K562 (cell line): Measurements from ENCODE around the gene ABCA10. TPM values are rescaled to one million over a fixed set of nuclear protein-coding genes. Genes with fewer than 3 reads are reported as not detected.

Experiments used
- ATAC-seq: fragments of 200-7000 bp; cut with Tn5 transposase; 3 replicates; pipeline ENCODE4 v1.9.1; 2020; ENCODE audit warnings: moderate library complexity
- BruUV-seq: library from RNA; stranded (reverse); fragments of 400-500 nt; replicated peaks from 2 replicates; lab custom pipeline; 2021; lab: Mats Ljungman, UMichigan
- CTCF ChIA-PET: fragments of 300-600 bp; formaldehyde crosslinking; extraction: SDS; loops from one replicate; lab custom pipeline; 2021; ENCODE audit warnings: low intra/inter-chr PET ratio; lab: Yijun Ruan, JAX
- POLR2A ChIA-PET: fragments of 300-600, 350-650 bp; sonication (Branson Sonifier 250); formaldehyde crosslinking; extraction: SDS; loops from one replicate; lab custom pipeline; 2021; ENCODE audit warnings: antibody characterized with exemption, inconsistent platforms; lab: Yijun Ruan, JAX
- DNase-seq, 4 experiments: peaks; one replicate each; pipeline versions ENCODE4 v3.0.0 to v3.0.0-alpha.2; 2011 to 2018; ENCODE audit warnings: low spot score in 3 of 4, mixed read lengths in 3 of 4; ENCODE audit errors: extremely low read depth in 1 of 4
- FAIRE-seq: peaks from 2 replicates; lab custom pipeline; 2011; peaks lifted over from hg19 to GRCh38; lab: Jason Lieb, UNC
- H2AFZ ChIP-seq: 2 replicates; pipeline ENCODE4 v1.6.0; 2011; ENCODE audit warnings: low read depth, low read length, control low read depth, inconsistent platforms
- H3K27ac ChIP-seq: fragments of 200-600 bp; 3 replicates; pipeline ENCODE4 v1.8.0; 2011; ENCODE audit warnings: low read depth, mild to moderate bottlenecking, control low read depth, inconsistent platforms, low read length, moderate library complexity, mixed read lengths; ENCODE audit errors: extremely low read depth
- H3K27me3 ChIP-seq, 2 experiments: fragments of 300-600 bp in 1 of 2; 2 replicates in 1 of 2; 3 replicates in 1 of 2; pipeline versions ENCODE4 v1.6.0 to v1.8.0; 2011; ENCODE audit warnings: inconsistent platforms in 2 of 2, low read length in 2 of 2, mild to moderate bottlenecking in 1 of 2, mixed read lengths in 1 of 2, moderate library complexity in 1 of 2; ENCODE audit not compliant: control insufficient read depth in 2 of 2, insufficient read depth in 2 of 2
- H3K36me3 ChIP-seq: fragments of 300-600 bp; 3 replicates; pipeline ENCODE4 v1.8.0; 2011; ENCODE audit warnings: mild to moderate bottlenecking, low read length, inconsistent platforms; ENCODE audit not compliant: control insufficient read depth, insufficient read depth
- H3K4me1 ChIP-seq, 2 experiments: fragments of 200-600 bp in 1 of 2; replicated peaks in 1 of 2; 2 replicates in 1 of 2; 3 replicates in 1 of 2; pipeline versions ENCODE4 v1.5.1 to v1.8.0; 2011; ENCODE audit warnings: inconsistent platforms in 2 of 2, low read length in 2 of 2, mild to moderate bottlenecking in 1 of 2, mixed read lengths in 1 of 2, moderate library complexity in 1 of 2; ENCODE audit not compliant: control insufficient read depth in 2 of 2, insufficient read depth in 2 of 2
- H3K4me2 ChIP-seq: 2 replicates; pipeline ENCODE4 v1.6.1; 2011; ENCODE audit warnings: low read length, control low read depth, inconsistent platforms, mixed read lengths; ENCODE audit not compliant: insufficient read depth
- H3K4me3 ChIP-seq: fragments of 200-600 bp; sonication (generic), shearing (Covaris generic); 2 replicates; pipeline ENCODE4 v1.5.1; 2016; ENCODE audit warnings: control low read depth, inconsistent platforms
- H3K79me2 ChIP-seq: fragments of 200-600 bp; 3 replicates; pipeline ENCODE4 v1.8.0; 2011; ENCODE audit warnings: low read length, inconsistent platforms; ENCODE audit not compliant: control insufficient read depth, insufficient read depth
- H3K9ac ChIP-seq, 2 experiments: 2 replicates each; pipeline versions ENCODE4 v1.6.0 to v1.6.1; 2011; ENCODE audit warnings: low read depth in 2 of 2, low read length in 2 of 2, control low read depth in 1 of 2, inconsistent platforms in 1 of 2, mild to moderate bottlenecking in 1 of 2, mixed read lengths in 1 of 2; ENCODE audit not compliant: insufficient read depth in 1 of 2
- H3K9me1 ChIP-seq: one replicate; pipeline ENCODE4 v1.6.0; 2011; ENCODE audit warnings: inconsistent platforms, mild to moderate bottlenecking, low read length, moderate library complexity; ENCODE audit not compliant: control insufficient read depth, insufficient read depth
- H3K9me3 ChIP-seq: replicated peaks from 2 replicates; pipeline ENCODE4 v1.5.1; 2011; ENCODE audit warnings: low read depth, low read length, inconsistent platforms; ENCODE audit not compliant: control insufficient read depth, insufficient read depth
- H4K20me1 ChIP-seq: replicated peaks from 2 replicates; pipeline ENCODE4 v1.6.1; 2011; ENCODE audit warnings: low read length, inconsistent platforms, mixed read lengths; ENCODE audit not compliant: control insufficient read depth, insufficient read depth
- ADNP ChIP-seq: fragments of 200-800 bp; sonication (Bioruptor generic); IDR thresholded peaks from 2 replicates; pipeline ENCODE4 v1.6.1; 2016; ENCODE audit warnings: missing genetic modification characterization, missing compliant biosample characterization
- GABPB1 ChIP-seq: sonication (generic); formaldehyde crosslinking; IDR thresholded peaks from 2 replicates; pipeline ENCODE4 v1.8.0; 2022; ENCODE audit warnings: mild to moderate bottlenecking, missing genetic modification reagents
- HNRNPLL ChIP-seq: fragments of 200-400 bp; formaldehyde crosslinking; IDR thresholded peaks from 2 replicates; pipeline ENCODE4 v1.6.1; 2017; ENCODE audit warnings: low read length, low read depth, mild to moderate bottlenecking; ENCODE audit not compliant: poor library complexity, severe bottlenecking
- KLF10 ChIP-seq: fragments of 250-450 bp; sonication (Bioruptor Pico); IDR thresholded peaks from 2 replicates; pipeline ENCODE4 v1.6.1; 2021; ENCODE audit warnings: matching md5 sums
- MAFF ChIP-seq: IDR thresholded peaks from 2 replicates; pipeline ENCODE4 v1.6.1; 2012; ENCODE audit warnings: low read length, improper control_type of control experiment
- MIER1 ChIP-seq: fragments of 450-650 bp; IDR thresholded peaks from 2 replicates; pipeline ENCODE4 v1.6.1; 2016; ENCODE audit warnings: antibody characterized with exemption, mild to moderate bottlenecking, low read depth
- PRMT5 ChIP-seq: sonication (generic); formaldehyde crosslinking; IDR thresholded peaks from 2 replicates; pipeline ENCODE4 v1.5.0; 2020; ENCODE audit warnings: missing genetic modification reagents
- RBM25 ChIP-seq: fragments of 200-400 bp; formaldehyde crosslinking; IDR thresholded peaks from 2 replicates; pipeline ENCODE4 v1.6.1; 2018; ENCODE audit warnings: low read length, low read depth, moderate library complexity; ENCODE audit not compliant: severe bottlenecking
- SOX6 ChIP-seq: fragments of 450-650 bp; IDR thresholded peaks from 2 replicates; pipeline ENCODE4 v1.6.1; 2014; ENCODE audit warnings: mild to moderate bottlenecking
- SPI1 ChIP-seq: IDR thresholded peaks from 2 replicates; pipeline ENCODE4 v1.6.1; 2011; ENCODE audit warnings: low read depth, low read length, control low read depth, borderline replicate concordance
- STAT5B ChIP-seq: fragments of 250-450 bp; sonication (Bioruptor Pico); IDR thresholded peaks from 2 replicates; pipeline ENCODE4 v1.8.0; 2021; ENCODE audit warnings: mild to moderate bottlenecking, inconsistent platforms
- TRIM24 ChIP-seq, 2 experiments: fragments of 450-650 bp; IDR thresholded peaks; 2 replicates each; pipeline ENCODE4 v1.6.1; 2016
- ZBTB1 ChIP-seq: sonication (generic); formaldehyde crosslinking; IDR thresholded peaks from 2 replicates; pipeline ENCODE4 v1.8.1; 2023; ENCODE audit warnings: missing genetic modification reagents, low read depth, mild to moderate bottlenecking, borderline replicate concordance
- ZC3H11A ChIP-seq: IDR thresholded peaks from 2 replicates; pipeline ENCODE4 v1.6.1; 2012; ENCODE audit warnings: low read depth, low read length, improper control_type of control experiment
- ZFPM2 ChIP-seq: fragments of 250-450 bp; sonication (Bioruptor Pico); IDR thresholded peaks from 2 replicates; pipeline ENCODE4 v1.5.1; 2022; ENCODE audit warnings: mild to moderate bottlenecking
- ZNF24 ChIP-seq: fragments of 450-650 bp; IDR thresholded peaks from 2 replicates; pipeline ENCODE4 v1.6.1; 2016
- WGBS: fragments of 100-300 bp; shearing (Covaris generic); methylation state at CpG from one replicate; pipeline ENCODE4 v1.1.6; 2016; ENCODE audit warnings: low coverage, mixed read lengths; ENCODE audit not compliant: insufficient coverage; ENCODE audit errors: missing lambda C conversion rate; 5-methylcytosine and 5-hydroxymethylcytosine counted together
- in situ Hi-C: fragments of 300-500 bp; cut with MboI; formaldehyde crosslinking; loops from 4 replicates; pipeline ENCODE4 v1.15.0; 2018; ENCODE audit warnings: inconsistent platforms, mixed read lengths
- intact Hi-C: fragments of 100-400 bp; cut with micrococcal nuclease; formaldehyde crosslinking; loops from 2 replicates; pipeline ENCODE4 v1.14.2; 2022
- polyA plus RNA-seq, 8 experiments: library from polyadenylated mRNA; depleted of rRNA in 4 of 8; stranded (reverse) in 5 of 8; unstranded in 3 of 8; fragments of >200 nt; fragmentation: Nextera tagmentation in 2 of 8; fragmentation: Illumina TruSeq in 1 of 8; extraction: Ambion mirVana in 2 of 8; extraction: Trizol in 1 of 8; gene quantifications; 2 replicates each; pipeline versions ENCODE4 v1.2.1 to v1.2.3, GENCODE V29; 2011 to 2014; ENCODE audit warnings: inconsistent platforms in 1 of 8, missing spikeins in 1 of 8
- total RNA-seq, 7 experiments: library from RNA; depleted of rRNA in 6 of 7; stranded (reverse); fragments of >200 nt in 6 of 7; fragmentation: Illumina TruSeq in 2 of 7; extraction: Trizol in 2 of 7; gene quantifications; 2 replicates each; pipeline versions ENCODE4 v1.2.1 to v1.2.3, GENCODE V29; 2011 to 2021; ENCODE audit warnings: low replicate concordance in 1 of 7
- TF ChIP-seq, protein P1 (sequence below): fragments of 450-650 bp; formaldehyde crosslinking; IDR thresholded peaks from 2 replicates; pipeline ENCODE4 v1.4.0; 2022; ENCODE audit warnings: missing genetic modification characterization
- TF ChIP-seq, protein P2 (sequence below): fragments of 450-650 bp; formaldehyde crosslinking; conservative IDR thresholded peaks from 2 replicates; pipeline ENCODE4 v1.4.0; 2022; ENCODE audit warnings: mild to moderate bottlenecking, missing genetic modification characterization
- TF ChIP-seq, protein P3 (sequence below): fragments of 250-450 bp; sonication (Bioruptor Pico); IDR thresholded peaks from 2 replicates; pipeline ENCODE4 v1.5.0; 2020; ENCODE audit warnings: mild to moderate bottlenecking, borderline replicate concordance

The ABCA10 gene
- total and polyA plus RNA-seq, 9 of the 15 experiments (the other 6 are each of a cell fraction or from before 2014, with no cell fraction given): 0.04 to 0.45 (median 0.15) TPM; not detected in 1

DNA sequence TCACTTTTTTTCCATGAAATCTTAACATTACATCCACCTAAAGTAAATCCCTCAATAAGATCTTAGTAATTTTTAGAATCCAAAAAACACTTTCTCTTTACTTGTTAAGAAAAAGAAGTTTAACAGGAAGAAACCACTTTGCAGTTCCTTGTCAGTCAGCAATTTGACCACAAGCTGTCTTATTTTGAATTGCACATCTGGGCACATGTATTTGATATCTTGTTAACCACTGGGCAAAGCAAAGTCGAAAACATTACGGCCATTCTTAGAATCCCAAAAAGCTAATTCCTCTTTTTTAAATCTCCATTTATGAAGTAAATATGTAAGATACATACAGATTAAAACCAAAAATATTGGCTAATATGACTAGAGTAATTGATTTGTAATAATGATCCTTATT, 1.1 kb downstream of the ABCA10 start:
- CTCF ChIA-PET: no interaction called here
- no peaks in the 10 kb centered on the region for H3K9me3 ChIP-seq
- no peaks in the 10 kb centered on the region for H3K79me2 ChIP-seq
- H4K20me1 ChIP-seq: no peaks in the 10 kb centered on the region
- POLR2A ChIA-PET: no interaction called here
- ATAC-seq (no peak), FAIRE-seq (no peak), DNase-seq (no peak)
- no peaks in the 10 kb centered on the region for H3K36me3 ChIP-seq
- no peaks in the 10 kb centered on the region; a peak in 1 of 5 replicates for H3K4me1 ChIP-seq
- H3K27ac ChIP-seq: no peak overlapping the region
- H3K9me1 ChIP-seq: no peaks in the 10 kb centered on the region
- no peak overlapping the region for H3K9ac ChIP-seq
- no peak overlapping the region for H3K4me3 ChIP-seq
- intact Hi-C loops (no loop called here), in situ Hi-C loops (loop anchor here (25.0 kb wide), 1 partner anchor 265 kb away; the partner anchor contains the start of gene ABCA8)
- H3K27me3 ChIP-seq: no peaks in the 10 kb centered on the region
- no peak overlapping the region for H3K4me2 ChIP-seq
- 60% methylated on average over 2 of the region's 2 CpGs for WGBS
- H2AFZ ChIP-seq: no peak overlapping the region
- no TSS peak for BruUV-seq
- TF ChIP-seq MAFF: no peak
- no peak for TF ChIP-seq ZC3H11A
- no peak for TF ChIP-seq RBM25
- no peak for TF ChIP-seq MIER1
- TF ChIP-seq TRIM24 (IDR thresholded peaks at IDR 0.05): no peak
- no peak for TF ChIP-seq STAT5B (CRISPR knock-in tag)
- TF ChIP-seq, protein P1, sequence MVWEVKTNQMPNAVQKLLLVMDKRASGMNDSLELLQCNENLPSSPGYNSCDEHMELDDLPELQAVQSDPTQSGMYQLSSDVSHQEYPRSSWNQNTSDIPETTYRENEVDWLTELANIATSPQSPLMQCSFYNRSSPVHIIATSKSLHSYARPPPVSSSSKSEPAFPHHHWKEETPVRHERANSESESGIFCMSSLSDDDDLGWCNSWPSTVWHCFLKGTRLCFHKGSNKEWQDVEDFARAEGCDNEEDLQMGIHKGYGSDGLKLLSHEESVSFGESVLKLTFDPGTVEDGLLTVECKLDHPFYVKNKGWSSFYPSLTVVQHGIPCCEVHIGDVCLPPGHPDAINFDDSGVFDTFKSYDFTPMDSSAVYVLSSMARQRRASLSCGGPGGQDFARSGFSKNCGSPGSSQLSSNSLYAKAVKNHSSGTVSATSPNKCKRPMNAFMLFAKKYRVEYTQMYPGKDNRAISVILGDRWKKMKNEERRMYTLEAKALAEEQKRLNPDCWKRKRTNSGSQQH: no peak
- TF ChIP-seq, protein P2, sequence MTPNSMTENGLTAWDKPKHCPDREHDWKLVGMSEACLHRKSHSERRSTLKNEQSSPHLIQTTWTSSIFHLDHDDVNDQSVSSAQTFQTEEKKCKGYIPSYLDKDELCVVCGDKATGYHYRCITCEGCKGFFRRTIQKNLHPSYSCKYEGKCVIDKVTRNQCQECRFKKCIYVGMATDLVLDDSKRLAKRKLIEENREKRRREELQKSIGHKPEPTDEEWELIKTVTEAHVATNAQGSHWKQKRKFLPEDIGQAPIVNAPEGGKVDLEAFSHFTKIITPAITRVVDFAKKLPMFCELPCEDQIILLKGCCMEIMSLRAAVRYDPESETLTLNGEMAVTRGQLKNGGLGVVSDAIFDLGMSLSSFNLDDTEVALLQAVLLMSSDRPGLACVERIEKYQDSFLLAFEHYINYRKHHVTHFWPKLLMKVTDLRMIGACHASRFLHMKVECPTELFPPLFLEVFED (CRISPR knock-in tag): no peak
- no peak for TF ChIP-seq SPI1
- TF ChIP-seq ZFPM2: no peak
- no peak for TF ChIP-seq SOX6
- no peak for TF ChIP-seq ADNP
- no peak for TF ChIP-seq ZBTB1 (CRISPR knock-in tag)
- no peak for TF ChIP-seq HNRNPLL
- no peak for TF ChIP-seq GABPB1
- TF ChIP-seq ZNF24: no peak
- TF ChIP-seq, protein P3, sequence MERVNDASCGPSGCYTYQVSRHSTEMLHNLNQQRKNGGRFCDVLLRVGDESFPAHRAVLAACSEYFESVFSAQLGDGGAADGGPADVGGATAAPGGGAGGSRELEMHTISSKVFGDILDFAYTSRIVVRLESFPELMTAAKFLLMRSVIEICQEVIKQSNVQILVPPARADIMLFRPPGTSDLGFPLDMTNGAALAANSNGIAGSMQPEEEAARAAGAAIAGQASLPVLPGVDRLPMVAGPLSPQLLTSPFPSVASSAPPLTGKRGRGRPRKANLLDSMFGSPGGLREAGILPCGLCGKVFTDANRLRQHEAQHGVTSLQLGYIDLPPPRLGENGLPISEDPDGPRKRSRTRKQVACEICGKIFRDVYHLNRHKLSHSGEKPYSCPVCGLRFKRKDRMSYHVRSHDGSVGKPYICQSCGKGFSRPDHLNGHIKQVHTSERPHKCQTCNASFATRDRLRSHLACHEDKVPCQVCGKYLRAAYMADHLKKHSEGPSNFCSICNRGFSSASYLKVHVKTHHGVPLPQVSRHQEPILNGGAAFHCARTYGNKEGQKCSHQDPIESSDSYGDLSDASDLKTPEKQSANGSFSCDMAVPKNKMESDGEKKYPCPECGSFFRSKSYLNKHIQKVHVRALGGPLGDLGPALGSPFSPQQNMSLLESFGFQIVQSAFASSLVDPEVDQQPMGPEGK (CRISPR knock-in tag): no peak
- TF ChIP-seq PRMT5 (CRISPR knock-in tag): no peak
- no peak for TF ChIP-seq KLF10
